ENCODE measurements around the gene MN1.

MN1 gene

DNA sequence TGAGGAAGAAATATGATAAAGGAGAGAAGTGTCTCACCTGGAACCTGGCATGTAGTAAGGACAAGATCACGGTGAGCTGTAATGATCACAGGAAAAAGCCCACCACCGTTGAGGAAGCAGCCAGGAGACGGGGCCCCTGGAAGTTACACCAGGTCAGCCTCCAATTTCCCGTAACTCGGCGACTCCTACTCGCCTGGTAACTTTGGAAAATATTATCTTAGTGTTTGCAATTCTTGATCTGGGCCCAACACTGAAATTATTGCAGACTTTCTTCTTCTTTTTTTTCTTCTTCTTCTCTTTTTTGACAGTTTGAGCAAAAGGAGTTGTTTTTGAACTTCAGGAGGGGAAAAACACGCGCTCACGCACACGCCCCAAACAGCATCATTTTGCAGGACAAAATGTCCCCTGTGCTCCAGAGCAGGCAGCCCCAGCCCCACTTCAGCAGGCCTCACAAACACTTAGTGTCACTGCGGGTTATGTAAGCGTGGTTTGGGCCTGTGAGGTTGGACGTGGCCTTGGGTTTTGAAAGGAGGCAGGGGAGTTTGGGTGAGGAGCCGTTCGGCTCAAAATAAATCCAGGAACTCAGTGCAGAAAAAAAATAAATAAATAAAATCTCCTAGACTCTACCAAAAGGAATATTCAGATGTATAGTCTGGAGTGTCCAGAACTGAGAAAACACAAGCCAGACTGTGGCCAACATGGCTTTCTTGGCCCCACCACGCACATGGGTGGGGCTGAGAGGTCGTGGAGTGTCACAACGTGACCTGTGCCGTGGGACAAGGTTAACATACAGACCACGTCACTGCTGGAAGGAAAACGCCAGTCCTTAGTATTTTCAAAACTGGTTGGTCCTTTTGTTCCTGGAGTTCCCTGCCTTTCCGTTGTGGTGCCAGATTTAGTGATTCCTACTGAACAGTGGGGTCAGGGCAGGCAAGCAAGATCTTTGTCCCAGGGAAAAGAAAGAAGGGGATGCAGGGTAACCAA lies 26.3 kb upstream of the MN1 start:
- no peak for DNase-seq (ENCODE audit: low read depth, low spot score)

DNA sequence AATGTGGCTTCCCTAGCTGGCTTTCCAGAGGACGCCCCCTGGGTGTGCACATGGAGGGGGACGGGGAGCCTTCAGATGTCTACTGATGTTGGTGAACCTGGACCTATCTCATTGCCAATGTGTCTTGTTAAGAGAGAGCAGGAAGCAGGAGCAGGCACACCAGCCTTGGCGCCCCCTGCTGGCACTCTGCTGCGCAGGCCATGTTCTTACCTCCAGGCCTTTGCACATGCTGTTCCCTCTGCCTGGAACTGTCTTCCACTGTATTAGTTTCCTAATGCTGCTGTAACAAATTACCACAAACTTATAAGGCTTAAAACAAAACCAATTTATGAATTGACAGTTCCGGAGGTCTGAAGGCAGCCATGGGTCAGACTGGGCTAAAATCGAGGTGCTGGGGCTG lies 23.6 kb upstream of the MN1 start:
- no peak for DNase-seq (ENCODE audit: low read depth, low spot score)

DNA sequence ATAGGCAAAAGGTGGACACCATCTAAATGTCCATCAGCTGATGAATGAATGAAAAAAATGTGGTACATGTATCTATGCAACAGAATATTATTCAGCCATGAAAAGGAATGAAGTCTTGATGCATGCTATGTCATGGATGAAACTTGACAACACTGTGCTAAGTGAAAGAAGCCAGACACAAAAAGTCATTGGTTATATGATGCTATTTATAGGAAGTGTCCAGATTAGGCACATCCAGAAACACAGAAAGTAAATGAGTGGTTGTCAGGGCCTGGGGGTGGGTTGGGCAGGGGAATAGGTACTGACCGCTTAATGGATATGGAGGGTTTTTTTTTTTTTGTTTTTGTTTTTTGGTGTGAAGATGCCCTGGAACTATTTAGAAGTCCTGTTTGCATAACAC lies 21.7 kb upstream of the MN1 start:
- DNase-seq (ENCODE audit: low read depth, low spot score), result no peak

DNA sequence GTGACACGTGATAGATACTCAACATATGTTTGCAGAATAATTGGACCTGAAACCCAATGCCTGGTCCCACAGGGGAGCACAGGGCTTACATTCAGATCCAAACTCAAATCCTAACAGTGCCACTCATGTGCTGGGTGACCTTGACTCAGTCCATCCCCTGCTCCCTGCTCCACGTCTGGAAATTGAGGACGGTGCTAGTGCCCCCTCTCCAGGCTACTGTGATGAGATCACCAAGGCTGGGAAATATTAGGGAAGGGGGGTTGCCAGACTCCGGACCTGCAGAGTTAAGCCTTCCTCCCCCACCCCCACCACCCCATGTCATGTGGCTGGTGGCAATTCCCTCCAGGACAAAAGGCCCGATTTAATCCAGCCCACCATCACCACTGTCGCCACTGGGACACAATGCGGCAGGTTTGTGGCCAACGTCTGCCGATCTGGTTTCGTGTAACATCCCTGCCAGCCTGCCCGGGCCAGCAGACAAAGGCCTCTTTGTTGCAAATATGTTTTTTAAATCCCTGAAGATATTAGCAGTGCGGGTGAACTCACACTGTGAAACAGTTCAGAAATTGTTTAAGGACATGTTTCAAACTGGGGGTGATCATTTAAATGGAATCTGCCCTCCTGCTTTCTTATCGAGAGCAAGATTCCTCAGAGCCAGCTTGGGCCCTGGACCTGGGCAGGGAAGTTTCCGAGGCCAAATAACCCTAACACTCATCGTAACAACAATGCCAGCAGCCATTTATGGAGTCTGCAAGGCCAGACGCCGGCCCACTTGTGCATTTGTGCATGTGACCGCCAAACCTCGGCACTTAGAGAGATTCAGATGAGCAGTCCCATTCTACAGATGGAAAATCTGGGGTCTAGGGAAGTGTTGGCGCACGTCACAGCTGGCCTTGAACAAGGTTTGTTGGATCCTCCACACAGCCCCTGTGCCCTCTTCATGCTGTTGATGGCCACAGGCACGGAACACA lies 19.6 kb upstream of the MN1 start:
- no peak for DNase-seq (ENCODE audit: low read depth, low spot score)

DNA sequence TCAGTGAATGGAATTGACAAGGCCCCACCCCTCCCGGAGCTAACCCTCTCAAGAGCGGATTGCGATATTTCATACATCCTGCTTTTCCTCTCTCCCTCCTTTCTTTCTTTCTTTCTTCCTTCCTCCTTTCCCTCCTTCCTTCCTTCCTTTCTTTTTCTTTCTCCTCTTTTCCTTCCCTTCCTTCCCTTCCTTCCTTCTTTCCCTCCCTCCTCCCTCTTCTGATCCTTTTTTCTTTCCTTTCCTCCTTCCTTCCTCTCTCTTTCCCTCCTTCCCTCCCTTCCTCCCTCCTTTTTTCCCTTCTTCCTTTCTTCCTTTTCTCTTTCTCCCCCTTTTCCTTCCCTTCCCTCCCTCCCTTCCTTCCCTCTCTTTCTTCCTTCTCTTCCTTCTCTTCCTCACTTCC lies 15.0 kb upstream of the MN1 start:
- DNase-seq (ENCODE audit: low read depth, low spot score), result no peak

DNA sequence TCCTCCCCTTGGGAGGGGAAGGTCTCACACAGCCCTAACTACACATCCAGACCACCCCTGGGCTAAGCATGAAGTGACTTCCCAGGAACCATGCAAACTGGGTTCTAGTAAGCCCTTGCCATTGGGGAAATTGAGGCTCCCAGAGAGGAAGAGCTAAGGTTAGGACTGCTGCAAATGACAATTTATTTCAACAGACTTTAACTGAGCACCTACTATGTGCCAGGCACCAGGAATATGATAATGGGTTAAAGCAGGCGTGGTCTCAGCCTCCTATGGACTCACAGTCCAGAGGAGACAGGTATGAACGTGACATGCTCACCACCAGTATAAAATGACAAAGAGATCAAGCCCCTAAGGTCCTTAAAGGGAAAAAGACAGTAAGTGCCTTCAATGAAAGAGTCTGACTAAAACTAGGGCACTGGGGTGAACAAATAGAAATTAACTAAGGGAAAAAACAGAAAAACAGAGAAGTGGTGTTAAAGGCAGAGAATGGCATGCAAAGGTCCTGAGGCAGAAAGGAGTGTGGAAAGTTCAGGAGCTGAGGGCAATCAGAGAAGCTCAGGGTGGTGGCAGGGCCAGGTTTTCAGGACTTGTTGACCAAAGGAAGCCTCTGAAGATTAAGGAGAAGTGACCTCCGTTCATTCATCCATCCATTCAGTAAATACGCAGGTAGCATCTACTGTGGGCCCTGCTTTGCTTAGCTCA lies 14.4 kb upstream of the MN1 start:
- no peak for DNase-seq (ENCODE audit: low read depth, low spot score)

DNA sequence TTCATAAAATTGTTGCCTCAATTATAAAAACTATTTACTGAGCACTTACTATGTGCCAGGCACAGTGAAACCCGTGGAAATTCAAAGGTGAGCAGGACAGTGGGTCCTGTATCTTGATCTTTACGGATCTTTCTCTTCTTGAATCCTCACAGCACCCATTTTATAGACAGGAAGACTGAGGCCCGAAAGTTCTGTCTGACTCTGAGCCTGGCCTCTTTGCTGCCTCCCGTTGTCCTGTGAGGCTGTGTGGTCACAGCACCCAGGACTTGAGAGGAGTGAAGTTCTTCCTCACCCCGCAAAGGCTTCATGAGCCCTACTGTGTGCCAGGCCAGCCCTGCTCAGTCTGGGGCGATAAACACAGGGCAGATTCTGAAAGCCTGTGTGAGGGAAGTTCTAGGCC lies 13.4 kb upstream of the MN1 start:
- DNase-seq (ENCODE audit: low read depth, low spot score), result no peak

DNA sequence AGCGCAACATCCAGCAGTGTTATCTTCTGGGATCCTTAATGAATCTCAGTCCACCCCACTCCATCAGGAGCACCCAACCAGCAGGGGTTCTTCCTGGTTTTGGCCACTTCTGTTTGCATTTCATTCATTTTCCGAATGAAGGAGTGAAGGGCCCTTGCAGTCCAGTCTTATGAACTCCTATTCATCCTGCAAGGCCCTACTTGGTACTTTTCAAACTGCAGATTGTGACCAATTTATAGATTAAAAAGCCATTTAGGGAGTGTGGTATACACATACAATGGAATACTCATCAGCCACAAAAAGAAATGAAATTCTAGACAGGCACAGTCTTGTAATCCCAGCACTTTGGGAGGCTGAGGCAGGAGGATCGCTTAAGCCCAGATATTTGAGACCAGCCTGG lies 10.2 kb upstream of the MN1 start:
- no peak for DNase-seq (ENCODE audit: low read depth, low spot score)

DNA sequence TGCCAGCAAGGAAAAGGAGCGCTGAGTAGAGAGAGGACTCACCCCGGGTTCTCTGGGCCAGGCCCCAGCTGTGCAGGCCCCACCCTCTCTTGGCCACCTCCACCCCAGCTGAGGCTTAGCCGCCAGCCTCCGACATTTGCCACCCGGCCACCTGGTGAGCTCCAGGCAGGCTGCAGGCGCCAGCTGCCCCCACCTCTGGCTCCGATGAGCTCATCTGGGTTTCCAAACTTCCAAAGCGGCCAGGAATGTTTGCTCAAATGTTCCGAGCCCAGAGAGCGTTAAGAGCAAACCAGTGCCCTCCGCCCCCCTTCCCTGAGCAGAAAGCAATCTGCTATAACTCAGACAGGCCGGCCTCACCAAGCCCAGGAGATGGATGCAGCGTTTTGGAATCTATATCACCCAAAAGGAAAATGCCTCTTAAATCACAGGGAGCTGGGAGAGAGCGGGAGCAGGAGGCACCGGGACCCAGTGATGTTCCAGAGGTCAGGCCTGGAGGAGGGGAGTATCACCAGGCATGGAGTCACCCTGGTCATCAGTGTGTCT lies 9.1 kb upstream of the MN1 start:
- no peak for DNase-seq (ENCODE audit: low read depth, low spot score)

DNA sequence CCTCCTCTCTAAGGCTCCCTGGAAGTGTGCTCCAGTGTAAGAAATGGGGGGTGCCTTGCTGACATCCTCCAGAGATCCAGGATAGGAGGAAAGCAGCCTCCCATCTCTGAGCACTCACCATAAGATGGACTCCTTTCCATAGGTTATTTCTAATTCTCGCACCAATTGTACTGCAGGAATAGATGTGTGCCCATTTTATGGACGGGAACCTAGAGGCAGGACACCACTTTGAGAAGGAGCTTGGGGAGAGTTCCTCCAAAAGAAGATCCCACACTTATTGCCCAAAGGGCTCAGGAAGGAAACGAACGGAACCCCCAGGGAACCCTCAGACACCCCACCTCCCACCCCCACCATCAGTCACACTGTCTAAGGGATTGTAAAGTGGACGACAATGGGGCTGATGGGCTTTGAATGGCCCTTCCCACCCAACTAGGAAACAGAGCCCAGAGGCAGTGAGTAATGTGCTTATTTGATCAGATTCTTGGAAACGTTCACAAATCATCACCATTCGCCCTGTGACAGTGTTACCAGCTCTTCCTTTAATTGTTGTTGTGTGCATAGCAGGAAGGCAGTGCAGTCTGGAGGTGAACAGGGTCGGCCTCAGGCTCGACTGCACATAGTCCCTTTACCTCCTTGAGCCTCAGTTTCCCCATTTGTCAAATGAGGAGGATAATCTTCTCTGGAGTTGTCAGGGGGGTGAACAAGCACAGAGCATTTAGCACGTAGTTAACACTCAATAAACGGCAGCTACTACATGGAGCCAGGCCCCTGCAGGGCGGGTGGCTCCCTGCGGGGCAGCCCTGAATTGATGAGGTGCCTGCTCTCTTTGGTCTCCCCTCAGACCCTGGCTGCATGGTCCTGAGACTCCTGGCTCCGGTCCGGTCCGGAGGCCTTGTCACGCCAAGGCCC lies 8.4 kb upstream of the MN1 start:
- DNase-seq (ENCODE audit: low read depth, low spot score), result no peak

DNA sequence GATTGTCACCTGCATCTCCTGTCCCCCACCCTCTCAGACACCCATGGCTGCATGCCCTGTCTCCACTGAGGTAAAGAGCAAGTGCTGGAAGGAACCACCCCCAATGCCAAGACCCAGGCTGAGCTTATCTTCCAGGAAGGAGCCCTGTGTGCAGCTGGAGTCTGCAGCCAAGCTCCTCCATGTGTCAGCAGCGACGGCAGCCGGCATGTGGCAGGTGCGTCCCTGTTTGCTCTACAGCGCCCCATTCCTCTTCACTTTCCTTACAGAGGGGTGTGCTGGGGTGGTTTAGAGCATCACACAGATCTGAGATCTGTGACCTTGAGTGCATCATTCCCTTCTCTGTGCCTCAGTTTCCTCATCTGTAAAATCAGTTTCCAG lies 7.7 kb upstream of the MN1 start:
- DNase-seq (ENCODE audit: low read depth, low spot score), result no peak

DNA sequence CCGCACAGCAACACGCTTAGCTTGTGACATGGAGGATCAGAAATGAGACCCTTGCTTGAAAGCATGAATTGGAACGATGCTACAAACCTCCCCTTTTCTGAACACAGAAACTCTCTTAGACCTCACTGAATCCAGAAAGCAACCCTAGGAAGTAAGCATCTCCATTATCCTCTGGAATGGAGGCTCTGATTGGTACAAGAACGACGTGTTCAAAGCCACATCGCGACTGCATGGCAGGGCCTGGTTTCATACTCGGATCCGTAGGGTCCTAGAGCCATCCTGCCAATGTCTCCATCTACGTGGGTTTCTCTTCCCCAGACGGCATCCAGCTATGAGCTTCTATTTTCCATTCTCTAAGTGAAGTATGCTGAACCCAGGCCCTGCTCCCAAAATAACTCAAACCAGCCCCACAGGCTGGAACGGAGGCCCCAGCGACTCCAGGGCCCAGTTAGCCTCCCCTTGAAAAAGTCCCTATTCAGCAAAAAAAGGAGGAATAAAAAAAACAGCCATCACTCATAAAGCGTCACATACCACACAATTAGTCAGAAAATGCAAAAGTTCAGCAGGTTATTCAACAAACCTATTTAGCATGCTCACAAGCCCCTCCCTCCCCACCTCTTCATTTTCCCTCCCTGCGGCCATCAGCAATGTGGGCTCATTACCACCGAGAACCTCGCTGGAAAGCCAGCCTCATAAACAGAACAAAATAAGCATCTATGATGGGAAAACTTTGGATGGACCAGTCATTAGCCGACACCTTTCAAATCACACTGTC lies 7.1 kb upstream of the MN1 start:
- DNase-seq (ENCODE audit: low read depth, low spot score), result no peak

DNA sequence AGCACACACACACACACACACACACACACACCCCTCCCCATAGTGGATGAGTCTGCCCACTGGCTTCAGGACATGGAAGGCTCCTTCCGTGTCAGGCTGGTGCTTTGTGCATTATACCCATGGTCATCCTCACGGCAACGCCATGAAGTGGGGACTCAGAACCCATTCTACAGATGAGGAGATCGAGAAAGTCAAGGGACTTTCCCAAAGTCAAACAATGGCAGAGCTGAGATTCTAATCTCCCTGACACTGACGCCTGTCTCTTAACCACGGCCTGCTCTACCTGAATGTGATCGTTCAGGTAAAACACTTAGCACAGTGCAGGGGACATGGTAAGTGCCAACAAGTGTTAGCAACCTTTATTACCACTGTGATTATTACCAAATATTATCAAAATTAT lies 4.3 kb upstream of the MN1 start:
- no peak for DNase-seq (ENCODE audit: low read depth, low spot score)

DNA sequence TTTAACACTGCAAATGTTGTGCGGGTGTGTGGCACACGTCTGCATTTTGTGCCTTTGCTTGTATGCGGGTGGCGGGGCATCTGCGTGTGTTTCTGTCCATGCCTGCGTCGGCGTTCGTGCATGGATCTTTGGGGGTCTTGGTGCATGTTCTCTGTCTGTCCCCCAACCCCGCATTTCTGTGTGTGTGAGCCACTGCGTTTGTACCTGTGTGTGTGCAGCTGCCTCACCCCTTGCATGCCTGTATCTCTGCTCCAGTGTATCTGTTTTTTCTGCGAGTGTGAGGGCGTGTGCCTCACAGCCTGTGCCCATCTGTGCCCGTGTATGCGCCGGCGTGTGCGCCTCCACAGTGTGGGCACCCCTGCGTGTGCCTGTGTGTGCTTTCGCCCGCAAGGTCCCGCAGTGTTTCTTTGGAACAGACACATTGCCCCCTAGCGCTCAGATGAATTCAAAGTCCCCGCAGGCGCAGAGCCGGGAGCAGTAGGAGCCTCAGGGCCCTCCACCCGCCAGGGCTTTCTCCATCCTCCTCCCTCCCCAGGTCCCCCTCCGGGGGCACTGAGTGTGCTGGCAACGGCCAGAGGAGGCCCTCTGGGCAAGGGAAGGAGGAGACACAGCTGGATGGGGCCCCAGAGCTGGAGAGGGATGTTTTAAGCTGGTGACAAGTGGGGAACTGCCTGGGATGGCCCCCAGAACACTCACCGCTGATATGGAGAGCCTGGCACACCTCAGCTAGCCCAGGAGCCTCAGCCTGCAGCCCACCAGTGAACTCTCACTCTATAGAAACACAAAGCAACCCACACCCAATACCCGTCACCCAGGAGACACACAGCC lies 3.1 kb upstream of the MN1 start:
- no peak for DNase-seq (ENCODE audit: low read depth, low spot score)

DNA sequence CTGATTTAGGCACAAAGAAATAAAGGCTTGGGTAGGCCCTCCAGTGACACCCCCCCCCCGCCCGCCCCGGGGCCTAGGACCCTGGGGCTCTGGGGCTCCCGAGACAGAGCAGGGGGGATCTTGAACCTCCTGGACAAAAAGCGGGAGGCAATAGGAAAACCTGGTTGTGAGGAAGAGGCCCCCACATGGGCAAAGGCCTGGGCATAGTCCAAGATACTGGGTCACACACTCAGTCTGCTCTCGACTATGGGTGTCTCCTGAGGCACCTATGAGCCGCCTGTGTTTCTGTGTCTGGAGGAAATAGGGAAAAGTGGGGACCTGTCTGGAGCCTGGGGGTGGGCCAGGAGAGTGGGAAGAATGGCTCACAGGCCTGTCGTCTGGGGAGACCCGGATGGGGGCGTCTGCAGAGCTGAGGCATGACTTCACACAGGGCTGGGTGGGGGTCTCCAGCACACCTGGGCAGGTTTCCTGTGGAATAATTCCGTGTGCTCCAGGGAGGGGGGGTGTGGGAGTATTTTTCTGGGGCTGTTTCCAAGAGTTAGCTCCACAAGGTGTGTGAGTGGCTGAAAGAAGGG lies 2.4 kb upstream of the MN1 start:
- DNase-seq (ENCODE audit: low read depth, low spot score), result no peak

DNA sequence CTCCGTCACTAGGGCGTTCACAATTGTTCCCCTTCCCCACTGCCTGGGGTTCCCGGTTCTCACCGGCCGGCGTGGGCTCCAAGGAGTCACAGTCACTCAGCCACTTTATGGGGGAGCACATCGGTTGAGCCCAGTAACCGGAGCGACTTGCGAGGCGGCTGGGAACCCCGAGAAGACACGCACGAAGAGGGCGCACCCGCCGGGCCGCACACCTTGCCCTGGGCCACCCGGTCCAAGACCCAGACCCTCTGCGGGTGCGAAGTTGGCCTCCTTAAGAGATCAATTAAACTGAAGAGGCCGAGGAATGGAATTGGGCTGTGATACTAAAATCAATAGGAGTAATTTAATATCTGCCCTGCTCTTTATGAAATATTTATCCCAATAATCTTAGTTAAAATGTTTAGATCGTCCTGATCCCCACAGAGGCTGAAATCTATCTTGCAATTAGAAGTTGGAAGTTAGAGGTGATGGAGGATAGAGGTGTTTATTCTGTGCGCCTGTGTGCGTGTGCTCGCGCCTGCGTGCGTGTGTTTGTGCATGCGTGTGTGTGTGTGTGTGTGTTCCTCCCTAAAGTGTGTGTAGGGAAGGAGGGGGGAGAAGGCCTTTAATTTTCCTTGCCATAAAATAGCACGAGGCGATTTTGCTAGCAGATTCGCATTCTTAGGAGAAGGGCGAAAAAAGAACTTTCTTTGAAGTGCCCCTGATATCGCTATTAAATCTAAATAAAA lies 954 bp upstream of the MN1 start:
- no peak for DNase-seq (ENCODE audit: low read depth, low spot score)

DNA sequence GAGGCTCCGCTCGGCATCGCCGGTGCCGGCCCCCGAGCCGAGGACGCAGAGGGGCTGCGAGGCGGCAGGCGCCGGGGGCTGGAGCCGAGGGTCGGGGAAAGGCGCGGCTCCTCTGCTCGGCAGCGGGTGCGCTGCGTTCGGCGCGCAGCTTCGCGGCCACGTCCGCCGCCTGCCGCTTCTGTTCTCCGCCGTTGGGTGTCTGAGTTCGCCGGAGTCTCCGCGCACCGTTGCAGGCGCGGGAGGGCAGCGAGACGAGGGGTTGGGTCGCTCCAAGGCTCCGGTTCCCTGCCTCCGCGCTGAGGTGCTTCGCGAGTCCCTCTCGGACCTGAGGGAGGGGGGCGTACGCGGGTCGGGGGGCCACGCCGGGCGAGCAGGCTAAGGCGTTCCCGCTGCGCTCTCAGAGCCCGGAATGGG lies 347 bp downstream of the MN1 start:
- DNase-seq (ENCODE audit: low read depth, low spot score), result no peak
